Ectodermal cell (in vitro differentiated cells): ENCODE measurements around the gene ZDHHC4.
"Not testable (repeated sequence)": the region's sequence is repeated elsewhere in the genome, so short reads cannot be mapped to it uniquely, and the experiment has no call there.

Experiments used
- H3K27ac ChIP-seq: 2 replicates; pipeline ENCODE4 v1.7.0; 2013; ENCODE audit warnings: mild to moderate bottlenecking, low read depth, low read length; ENCODE audit not compliant: insufficient read depth, poor library complexity, severe bottlenecking
- H3K27me3 ChIP-seq: 2 replicates; pipeline ENCODE4 v1.7.0; 2013; ENCODE audit warnings: mild to moderate bottlenecking, low read length; ENCODE audit not compliant: insufficient read depth, control insufficient read depth, poor library complexity, severe bottlenecking
- H3K36me3 ChIP-seq: one replicate; pipeline ENCODE4 v1.7.0; 2013; ENCODE audit warnings: low read length; ENCODE audit not compliant: control insufficient read depth, insufficient read depth
- H3K4me1 ChIP-seq: one replicate; pipeline ENCODE4 v1.7.0; 2013; ENCODE audit warnings: low read length; ENCODE audit not compliant: control insufficient read depth, insufficient read depth
- H3K4me3 ChIP-seq: 2 replicates; pipeline ENCODE4 v1.7.0; 2013; ENCODE audit warnings: low read depth, low read length, control low read depth; ENCODE audit not compliant: insufficient read depth
- H3K9me3 ChIP-seq: 2 replicates; pipeline ENCODE4 v1.7.0; 2013; ENCODE audit warnings: mild to moderate bottlenecking, low read length, moderate library complexity; ENCODE audit not compliant: control insufficient read depth
- WGBS, 2 experiments: methylation state at CpG; one replicate each; pipeline ENCODE4 v1.1.7; 2013; ENCODE audit warnings: missing lambda C conversion rate in 2 of 2; 5-methylcytosine and 5-hydroxymethylcytosine counted together

ZDHHC4 gene

GRCh38 chr7:6562106-6562505 is 15.1 kb upstream of the ZDHHC4 start:
- Histone ChIP-seq H3K36me3 (no peaks in the 10 kb centered on the region), H3K27me3 (no peaks in the 10 kb centered on the region), H3K9me3 (no peaks in the 10 kb centered on the region), H3K27ac (no peak overlapping the region), H3K4me3 (no peak overlapping the region), H3K4me1 (no peaks in the 10 kb centered on the region)
- WGBS, 2 experiments, result 100% methylated on average over 1 of the region's 1 CpG; no CpG with 5 or more reads in 1 of the 2 experiments

- no peaks in the 10 kb centered on the region for H3K36me3 ChIP-seq
- no peaks in the 10 kb centered on the region for H3K4me1 ChIP-seq
- 91 to 92% methylated on average over 12 of the region's 12 CpGs for WGBS, 2 experiments
- no peaks in the 10 kb centered on the region for H3K27me3 ChIP-seq
- H3K27ac ChIP-seq, result no peak overlapping the region
- H3K9me3 ChIP-seq, result no peaks in the 10 kb centered on the region
- H3K4me3 ChIP-seq, result no peak overlapping the region
Measured at GRCh38 chr7:6563936-6564770, 13.1 kb upstream of the ZDHHC4 start.

GRCh38 chr7:6565655-6566054 is 11.6 kb upstream of the ZDHHC4 start:
- H3K4me1 ChIP-seq, result no peaks in the 10 kb centered on the region
- WGBS, 2 experiments, result 92 to 93% methylated on average over 4 of the region's 4 CpGs
- no peaks in the 10 kb centered on the region for H3K36me3 ChIP-seq
- no peaks in the 10 kb centered on the region for H3K9me3 ChIP-seq
- no peaks in the 10 kb centered on the region for H3K27me3 ChIP-seq
- no peak overlapping the region for H3K4me3 ChIP-seq
- H3K27ac ChIP-seq, result no peak overlapping the region

- Histone ChIP-seq H3K36me3 (no peaks in the 10 kb centered on the region), H3K4me3 (no peak overlapping the region), H3K4me1 (no peaks in the 10 kb centered on the region), H3K27me3 (no peaks in the 10 kb centered on the region), H3K27ac (no peak overlapping the region), H3K9me3 (no peaks in the 10 kb centered on the region)
- 95 to 96% methylated on average over 2 of the region's 3 CpGs for WGBS, 2 experiments
Measured at GRCh38 chr7:6567886-6568285, 9.4 kb upstream of the ZDHHC4 start.

- no peak overlapping the region for H3K27ac ChIP-seq
- 85 to 91% methylated on average over 7 of the region's 7 CpGs for WGBS, 2 experiments
- H3K4me1 ChIP-seq, result no peaks in the 10 kb centered on the region
- no peaks in the 10 kb centered on the region for H3K27me3 ChIP-seq
- H3K9me3 ChIP-seq, result no peaks in the 10 kb centered on the region
- H3K4me3 ChIP-seq, result no peak overlapping the region
- no peaks in the 10 kb centered on the region for H3K36me3 ChIP-seq
Measured at GRCh38 chr7:6571160-6571779, 6.0 kb upstream of the ZDHHC4 start.

- Histone ChIP-seq H3K9me3 (no peaks in the 10 kb centered on the region), H3K27ac (no peak overlapping the region), H3K4me3 (no peak overlapping the region), H3K4me1 (no peaks in the 10 kb centered on the region), H3K27me3 (no peaks in the 10 kb centered on the region), H3K36me3 (peaks cover 3% of the 10 kb centered on the region)
- 89 to 91% methylated on average over 9 of the region's 9 CpGs for WGBS, 2 experiments
Measured at GRCh38 chr7:6575281-6576023, 1.8 kb upstream of the ZDHHC4 start.

GRCh38 chr7:6576024-6576866 is 1.0 kb upstream of the ZDHHC4 start:
- no peak overlapping the region for H3K27ac ChIP-seq

GRCh38 chr7:6576867-6577368 is 336 bp upstream of the ZDHHC4 start:
- WGBS, 2 experiments, result 15 to 30% methylated on average over 9 to 10 of the region's 14 CpGs
- H3K27me3 ChIP-seq, H3K4me1 ChIP-seq, H3K27ac ChIP-seq, H3K9me3 ChIP-seq: not testable (repeated sequence)
- H3K36me3 ChIP-seq, result peaks cover 16% of the 10 kb centered on the region
- peak overlapping the region; percentile 63 for H3K4me3 ChIP-seq

More at GRCh38 chr7:6576024-6576866, 1.0 kb upstream of the ZDHHC4 start:
- Histone ChIP-seq H3K9me3 (no peaks in the 10 kb centered on the region), H3K4me3 (peak overlapping the region; percentile 15), H3K4me1 (no peaks in the 10 kb centered on the region), H3K36me3 (peaks cover 9% of the 10 kb centered on the region), H3K27me3 (no peaks in the 10 kb centered on the region)
- 84 to 87% methylated on average over 12 to 14 of the region's 14 CpGs for WGBS, 2 experiments

- Histone ChIP-seq H3K4me3 (no peak overlapping the region), H3K36me3 (peaks cover 23% of the 10 kb centered on the region), H3K9me3 (no peaks in the 10 kb centered on the region), H3K4me1 (no peaks in the 10 kb centered on the region), H3K27me3 (no peaks in the 10 kb centered on the region), H3K27ac (no peak overlapping the region)
- WGBS, 2 experiments, result 90% methylated on average over 18 of the region's 18 CpGs
Measured at GRCh38 chr7:6578114-6579084, 1.1 kb downstream of the ZDHHC4 start.
